Measurements from ENCODE around the gene CCNG2. TPM values are rescaled to one million over a fixed set of nuclear protein-coding genes. Genes with fewer than 3 reads are reported as not detected.

CCNG2 gene
- total RNA-seq, 2 donors from 2014 or later: 23.7 to 65.0 TPM

GRCh38 chr4:77141964-77142645, 14.9 kb upstream of the CCNG2 start:
- Histone ChIP-seq H3K4me1 (ENCODE audit: control insufficient read depth in 1 of 2, low read depth in 2 of 2) (no peaks in the 10 kb centered on the region), H3K27me3 (replicated peaks; ENCODE audit: insufficient read depth) (no peaks in the 10 kb centered on the region), H3K9me3 (no peaks in the 10 kb centered on the region), H3K4me3 (no peak overlapping the region), H3K27ac (no peak overlapping the region), H3K36me3 (no peaks in the 10 kb centered on the region)
- TF ChIP-seq, protein P1, sequence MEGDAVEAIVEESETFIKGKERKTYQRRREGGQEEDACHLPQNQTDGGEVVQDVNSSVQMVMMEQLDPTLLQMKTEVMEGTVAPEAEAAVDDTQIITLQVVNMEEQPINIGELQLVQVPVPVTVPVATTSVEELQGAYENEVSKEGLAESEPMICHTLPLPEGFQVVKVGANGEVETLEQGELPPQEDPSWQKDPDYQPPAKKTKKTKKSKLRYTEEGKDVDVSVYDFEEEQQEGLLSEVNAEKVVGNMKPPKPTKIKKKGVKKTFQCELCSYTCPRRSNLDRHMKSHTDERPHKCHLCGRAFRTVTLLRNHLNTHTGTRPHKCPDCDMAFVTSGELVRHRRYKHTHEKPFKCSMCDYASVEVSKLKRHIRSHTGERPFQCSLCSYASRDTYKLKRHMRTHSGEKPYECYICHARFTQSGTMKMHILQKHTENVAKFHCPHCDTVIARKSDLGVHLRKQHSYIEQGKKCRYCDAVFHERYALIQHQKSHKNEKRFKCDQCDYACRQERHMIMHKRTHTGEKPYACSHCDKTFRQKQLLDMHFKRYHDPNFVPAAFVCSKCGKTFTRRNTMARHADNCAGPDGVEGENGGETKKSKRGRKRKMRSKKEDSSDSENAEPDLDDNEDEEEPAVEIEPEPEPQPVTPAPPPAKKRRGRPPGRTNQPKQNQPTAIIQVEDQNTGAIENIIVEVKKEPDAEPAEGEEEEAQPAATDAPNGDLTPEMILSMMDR (IDR thresholded peaks at IDR 0.05): no peak
- ATAC-seq (ENCODE audit: insufficient number of reproducible peaks, low FRiP score, low read depth): no peak
- no peak for DNase-seq (ENCODE audit: low spot score)

- H3K27me3 ChIP-seq (replicated peaks; ENCODE audit: insufficient read depth): no peaks in the 10 kb centered on the region
- ATAC-seq (ENCODE audit: insufficient number of reproducible peaks, low FRiP score, low read depth): no peak
- no peaks in the 10 kb centered on the region for H3K36me3 ChIP-seq
- no peak overlapping the region for H3K27ac ChIP-seq
- TF ChIP-seq, protein P1 (IDR thresholded peaks at IDR 0.05): no peak
- no peaks in the 10 kb centered on the region for H3K9me3 ChIP-seq
- no peaks in the 10 kb centered on the region for H3K4me1 ChIP-seq (ENCODE audit: control insufficient read depth in 1 of 2, low read depth in 2 of 2)
- no peak for DNase-seq (ENCODE audit: low spot score)
- H3K4me3 ChIP-seq: no peak overlapping the region
Observed at GRCh38 chr4:77142646-77143028, 14.4 kb upstream of the CCNG2 start.

- DNase-seq (ENCODE audit: low spot score) (no peak), ATAC-seq (ENCODE audit: insufficient number of reproducible peaks, low FRiP score, low read depth) (no peak)
- H3K27ac ChIP-seq: no peak overlapping the region
- no peaks in the 10 kb centered on the region for H3K9me3 ChIP-seq
- H3K4me1 ChIP-seq (ENCODE audit: control insufficient read depth in 1 of 2, low read depth in 2 of 2): no peaks in the 10 kb centered on the region
- H3K36me3 ChIP-seq: no peaks in the 10 kb centered on the region
- no peak overlapping the region for H3K4me3 ChIP-seq
- TF ChIP-seq, protein P1 (IDR thresholded peaks at IDR 0.05): no peak
- H3K27me3 ChIP-seq (replicated peaks; ENCODE audit: insufficient read depth): no peaks in the 10 kb centered on the region
Observed at GRCh38 chr4:77143091-77143490, 13.9 kb upstream of the CCNG2 start.

GRCh38 chr4:77145842-77146185, 11.2 kb upstream of the CCNG2 start:
- ATAC-seq (ENCODE audit: insufficient number of reproducible peaks, low FRiP score, low read depth) (no peak), DNase-seq (ENCODE audit: low spot score) (no peak)
- Histone ChIP-seq H3K27me3 (replicated peaks; ENCODE audit: insufficient read depth) (no peaks in the 10 kb centered on the region), H3K4me1 (ENCODE audit: control insufficient read depth in 1 of 2, low read depth in 2 of 2) (no peaks in the 10 kb centered on the region), H3K4me3 (no peak overlapping the region), H3K9me3 (no peaks in the 10 kb centered on the region), H3K27ac (no peak overlapping the region), H3K36me3 (no peaks in the 10 kb centered on the region)
- TF ChIP-seq, protein P1 (IDR thresholded peaks at IDR 0.05): no peak

DNA sequence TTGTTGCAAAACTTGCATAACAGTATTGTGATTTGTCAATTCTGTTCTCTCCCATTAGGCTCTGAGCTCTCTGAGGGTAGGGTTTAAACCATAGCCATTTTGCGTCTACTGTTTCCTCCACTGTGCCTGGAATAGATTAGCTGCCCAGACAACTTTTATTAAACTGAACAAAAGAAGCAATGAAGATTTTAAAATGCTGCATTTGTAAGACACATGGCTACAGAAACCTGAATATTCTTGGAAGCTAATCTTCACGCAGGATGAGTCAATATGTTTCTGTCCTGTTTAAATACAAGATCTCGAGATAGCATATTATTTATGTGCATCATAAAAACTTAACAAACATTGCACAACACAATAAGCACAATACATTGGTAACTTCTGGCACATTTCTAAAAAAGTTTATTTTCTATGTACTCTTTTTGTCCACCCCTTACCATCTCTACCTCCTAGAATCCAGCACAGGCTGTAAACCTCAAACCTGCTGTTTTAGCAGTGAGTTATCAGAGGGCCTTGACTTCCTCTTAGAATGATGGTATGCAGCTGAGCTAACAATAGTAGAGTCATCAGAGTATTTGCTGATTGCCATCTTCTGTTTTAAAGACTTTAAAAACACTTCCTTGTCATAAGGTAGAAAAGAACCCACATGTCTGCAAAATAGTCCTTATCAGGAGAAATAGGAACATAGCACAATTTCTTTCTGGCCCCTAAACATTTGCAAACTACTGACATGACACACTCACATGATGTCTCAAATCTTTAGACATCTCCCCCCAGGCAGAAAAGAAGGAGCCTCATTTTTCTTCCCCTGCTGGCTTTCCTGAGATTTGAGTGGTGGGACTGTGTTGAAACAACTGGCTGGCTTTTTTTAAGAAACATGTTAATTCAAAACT, 10.6 kb upstream of the CCNG2 start:
- Histone ChIP-seq H3K27ac (no peak overlapping the region), H3K27me3 (replicated peaks; ENCODE audit: insufficient read depth) (no peaks in the 10 kb centered on the region), H3K4me3 (no peak overlapping the region), H3K4me1 (ENCODE audit: control insufficient read depth in 1 of 2, low read depth in 2 of 2) (no peaks in the 10 kb centered on the region), H3K9me3 (no peaks in the 10 kb centered on the region), H3K36me3 (no peaks in the 10 kb centered on the region)
- TF ChIP-seq, protein P1 (IDR thresholded peaks at IDR 0.05): no peak
- no peak for DNase-seq (ENCODE audit: low spot score)
- no peak for ATAC-seq (ENCODE audit: insufficient number of reproducible peaks, low FRiP score, low read depth)

Data from thoracic aorta (tissue), 2 donors.